ENCODE measurements around the gene SLC43A2. TPM values are rescaled to one million over a fixed set of nuclear protein-coding genes. Genes with fewer than 3 reads are reported as not detected.

Gene SLC43A2
- polyA plus RNA-seq, 1 donor from 2014 or later: 60.1 TPM

GRCh38 chr17:1571341-1571704 is 57.3 kb downstream of the SLC43A2 start:
- no peaks in the 10 kb centered on the region for H3K9me3 ChIP-seq (ENCODE audit: low read length)
- H3K27ac ChIP-seq (ENCODE audit: low read length): no peak overlapping the region
- no peaks in the 10 kb centered on the region for H3K79me2 ChIP-seq (replicated peaks; ENCODE audit: insufficient read depth, low read length)
- H3K9me2 ChIP-seq (ENCODE audit: insufficient read depth, low read length): no peaks in the 10 kb centered on the region
- H3K9ac ChIP-seq (ENCODE audit: low read length): no peak overlapping the region
- no peak for TF ChIP-seq REST (IDR thresholded peaks at IDR 0.05; ENCODE audit: borderline replicate concordance)
- TF ChIP-seq EZH2 (IDR thresholded peaks at IDR 0.05; ENCODE audit: borderline replicate concordance, insufficient read depth, low read length, poor library complexity, severe bottlenecking): no peak
- TF ChIP-seq SMC3 (conservative IDR thresholded peaks at IDR 0.05; ENCODE audit: poor library complexity): no peak
- no peak for TF ChIP-seq RAD21 (conservative IDR thresholded peaks at IDR 0.05)
- TF ChIP-seq MXI1 (conservative IDR thresholded peaks at IDR 0.05; ENCODE audit: poor library complexity, severe bottlenecking): no peak
- H3K4me3 ChIP-seq (ENCODE audit: low read length): no peak overlapping the region
- no peak overlapping the region for H3K4me2 ChIP-seq (ENCODE audit: low read length)
- H3F3A ChIP-seq (ENCODE audit: insufficient read depth, low read length, poor library complexity, severe bottlenecking): no peaks in the 10 kb centered on the region
- H2AFZ ChIP-seq (ENCODE audit: low read depth, low read length): no peak overlapping the region
- H3K36me3 ChIP-seq (ENCODE audit: insufficient read depth, low read length): no peaks in the 10 kb centered on the region
- no peaks in the 10 kb centered on the region for H3K27me3 ChIP-seq (ENCODE audit: insufficient read depth, low read depth, low read length)
- H4K20me1 ChIP-seq (ENCODE audit: insufficient read depth): no peaks in the 10 kb centered on the region

- Histone ChIP-seq H3K27ac (ENCODE audit: low read length) (no peak overlapping the region), H3K9me2 (ENCODE audit: insufficient read depth, low read length) (no peaks in the 10 kb centered on the region), H3K4me3 (ENCODE audit: low read length) (no peak overlapping the region), H4K20me1 (ENCODE audit: insufficient read depth) (no peaks in the 10 kb centered on the region), H3K36me3 (ENCODE audit: insufficient read depth, low read length) (no peaks in the 10 kb centered on the region), H2AFZ (ENCODE audit: low read depth, low read length) (no peak overlapping the region), H3K79me2 (replicated peaks; ENCODE audit: insufficient read depth, low read length) (no peaks in the 10 kb centered on the region), H3F3A (ENCODE audit: insufficient read depth, low read length, poor library complexity, severe bottlenecking) (no peaks in the 10 kb centered on the region), H3K9me3 (ENCODE audit: low read length) (no peaks in the 10 kb centered on the region), H3K27me3 (ENCODE audit: insufficient read depth, low read depth, low read length) (no peaks in the 10 kb centered on the region), H3K9ac (ENCODE audit: low read length) (no peak overlapping the region), H3K4me2 (ENCODE audit: low read length) (no peak overlapping the region)
- TF ChIP-seq EP300 (conservative IDR thresholded peaks at IDR 0.05; ENCODE audit: poor library complexity, severe bottlenecking) (no peak), POLR2AphosphoS5 (IDR thresholded peaks at IDR 0.05) (no peak), CTCF (IDR thresholded peaks at IDR 0.05; ENCODE audit: poor library complexity, severe bottlenecking) (no peak), MXI1 (conservative IDR thresholded peaks at IDR 0.05; ENCODE audit: poor library complexity, severe bottlenecking) (no peak), REST (IDR thresholded peaks at IDR 0.05; ENCODE audit: borderline replicate concordance) (no peak), RAD21 (conservative IDR thresholded peaks at IDR 0.05) (no peak)
Measured at GRCh38 chr17:1568950-1569810, 59.5 kb downstream of the SLC43A2 start.
